ENCODE measurements around the gene KDSR.

KDSR gene

DNA sequence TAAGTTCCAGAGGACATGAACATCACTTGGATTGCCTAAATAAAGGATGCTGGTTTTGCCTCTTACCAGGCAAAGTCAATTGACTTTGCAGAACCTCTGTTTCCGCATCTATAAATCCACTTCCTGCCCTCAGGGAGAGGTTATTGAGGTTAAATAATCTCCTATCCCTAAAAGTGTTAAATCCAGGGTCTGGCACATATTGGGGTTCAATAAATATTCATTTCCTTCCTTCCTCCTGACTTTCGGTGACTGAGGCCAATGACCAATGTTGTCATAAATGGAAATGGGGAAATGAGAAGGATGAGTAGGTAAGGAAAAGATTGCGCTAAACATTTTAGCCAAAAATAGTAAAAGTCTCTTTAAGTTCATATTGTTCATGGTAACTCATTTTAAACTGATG lies 63.5 kb downstream of the KDSR start:
- POLR2A ChIA-PET, result no interaction called here
- CTCF ChIA-PET, result interaction anchor here (1.8 to 4.7 kb wide), 4 partner anchors 11 to 15 kb away, joined by 4 to 20 read pairs (median 11); partner anchors contain the start of gene BCL2
- DNase-seq (ENCODE audit: extremely low spot score), result no peak
- TF ChIP-seq, protein P1, sequence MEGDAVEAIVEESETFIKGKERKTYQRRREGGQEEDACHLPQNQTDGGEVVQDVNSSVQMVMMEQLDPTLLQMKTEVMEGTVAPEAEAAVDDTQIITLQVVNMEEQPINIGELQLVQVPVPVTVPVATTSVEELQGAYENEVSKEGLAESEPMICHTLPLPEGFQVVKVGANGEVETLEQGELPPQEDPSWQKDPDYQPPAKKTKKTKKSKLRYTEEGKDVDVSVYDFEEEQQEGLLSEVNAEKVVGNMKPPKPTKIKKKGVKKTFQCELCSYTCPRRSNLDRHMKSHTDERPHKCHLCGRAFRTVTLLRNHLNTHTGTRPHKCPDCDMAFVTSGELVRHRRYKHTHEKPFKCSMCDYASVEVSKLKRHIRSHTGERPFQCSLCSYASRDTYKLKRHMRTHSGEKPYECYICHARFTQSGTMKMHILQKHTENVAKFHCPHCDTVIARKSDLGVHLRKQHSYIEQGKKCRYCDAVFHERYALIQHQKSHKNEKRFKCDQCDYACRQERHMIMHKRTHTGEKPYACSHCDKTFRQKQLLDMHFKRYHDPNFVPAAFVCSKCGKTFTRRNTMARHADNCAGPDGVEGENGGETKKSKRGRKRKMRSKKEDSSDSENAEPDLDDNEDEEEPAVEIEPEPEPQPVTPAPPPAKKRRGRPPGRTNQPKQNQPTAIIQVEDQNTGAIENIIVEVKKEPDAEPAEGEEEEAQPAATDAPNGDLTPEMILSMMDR (IDR thresholded peaks at IDR 0.05; ENCODE audit: control extremely low read depth, extremely low read depth, low read depth, missing control alignments), result no peak

DNA sequence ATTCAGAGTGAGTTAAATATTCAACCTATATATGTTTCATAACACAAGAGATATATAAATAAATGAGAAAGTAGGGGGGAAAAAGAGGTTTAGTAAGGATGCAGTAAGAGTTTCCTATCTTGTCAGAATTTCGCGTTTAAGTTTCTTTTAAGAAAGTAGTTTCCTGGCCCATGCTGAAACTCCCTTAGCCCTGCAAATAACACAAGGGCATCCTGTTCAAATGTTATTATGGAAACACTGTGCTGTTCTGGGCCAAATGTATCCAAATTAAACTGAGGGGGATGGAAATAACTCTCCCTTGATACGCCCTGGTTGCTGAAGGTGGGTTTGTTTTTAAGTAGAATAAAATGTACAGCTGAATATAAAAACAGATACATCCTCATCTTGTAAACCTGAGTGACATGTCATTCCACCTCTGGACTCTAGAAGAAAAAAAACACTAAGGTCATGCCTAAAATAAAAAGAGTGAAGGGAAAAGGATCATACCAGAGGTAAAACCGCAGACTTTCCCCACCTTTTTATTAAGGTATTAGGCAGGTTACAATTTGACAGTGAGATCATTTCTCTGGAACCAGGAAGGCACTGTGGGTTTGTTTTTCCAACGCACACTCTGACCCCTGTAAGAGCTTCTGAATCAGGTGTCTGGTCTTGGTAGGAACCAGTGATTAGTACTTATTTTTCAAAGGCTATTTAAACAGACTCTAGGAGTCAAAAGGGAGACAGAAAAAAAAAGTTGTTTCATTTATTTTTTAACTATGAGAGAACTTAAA lies 64.2 kb downstream of the KDSR start:
- TF ChIP-seq, protein P1 (IDR thresholded peaks at IDR 0.05; ENCODE audit: control extremely low read depth, extremely low read depth, low read depth, missing control alignments), result no peak
- no peak for DNase-seq (ENCODE audit: extremely low spot score)
- ChIA-PET POLR2A (interaction anchor here (0.7 to 1.1 kb wide), 2 partner anchors 9 to 181 kb away, joined by 3 to 4 read pairs; no protein-coding TSS in a partner anchor), CTCF (interaction anchor here (1.2 to 3.0 kb wide), 8 partner anchors 8 to 149 kb away, joined by 3 to 20 read pairs (median 4); partner anchors contain the start of gene BCL2)

DNA sequence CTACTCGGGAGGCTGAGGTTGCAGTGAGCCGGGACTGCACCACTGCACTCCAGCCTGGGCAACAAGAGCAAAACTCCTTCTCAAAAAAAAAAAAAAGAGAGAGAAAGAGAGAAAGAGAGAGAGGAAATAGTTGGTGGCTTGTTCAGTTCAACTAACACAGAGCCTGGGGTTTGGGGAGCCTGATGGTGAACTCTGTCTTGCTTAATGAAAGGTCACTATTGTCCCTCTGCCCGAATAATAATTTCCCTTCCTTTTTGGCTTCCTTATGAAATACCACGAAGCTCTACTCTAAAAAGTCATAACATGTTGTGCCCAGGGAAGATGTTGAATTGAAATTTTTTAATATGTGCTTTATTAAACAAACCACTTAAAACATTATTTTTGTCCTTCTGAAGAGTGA lies 64.8 kb downstream of the KDSR start:
- ChIA-PET CTCF (interaction anchor here (1.2 to 3.0 kb wide), 7 partner anchors 9 to 148 kb away, joined by 3 to 20 read pairs (median 4); partner anchors contain the start of gene BCL2), POLR2A (interaction anchor here (0.7 to 1.1 kb wide), 3 partner anchors 9 to 180 kb away, joined by 3 to 4 read pairs (median 3); no protein-coding TSS in a partner anchor)
- no peak for DNase-seq (ENCODE audit: extremely low spot score)
- TF ChIP-seq, protein P1 (IDR thresholded peaks at IDR 0.05; ENCODE audit: control extremely low read depth, extremely low read depth, low read depth, missing control alignments), result no peak

DNA sequence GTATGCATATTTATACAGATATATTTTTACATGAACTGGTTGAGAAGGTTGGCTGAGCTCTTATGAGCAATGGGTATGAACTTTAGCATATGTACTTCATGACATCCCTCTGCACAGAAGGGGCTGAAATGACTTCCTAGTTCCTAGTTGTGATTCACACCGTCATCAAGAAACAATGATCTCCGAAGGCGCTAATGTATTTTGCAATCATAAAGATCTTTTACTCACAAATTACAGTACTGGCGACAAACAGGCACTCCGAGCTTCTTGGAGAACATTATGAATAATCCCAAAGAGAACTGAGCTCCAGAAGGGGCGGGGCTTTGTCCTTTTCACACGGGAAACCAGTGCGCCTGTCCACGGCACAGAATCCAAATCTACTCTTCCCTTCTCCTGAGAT lies 65.6 kb downstream of the KDSR start:
- DNase-seq (ENCODE audit: extremely low spot score), result no peak
- POLR2A ChIA-PET, result interaction anchor here (0.7 to 1.1 kb wide), 2 partner anchors 10 to 15 kb away, joined by 3 read pairs; no protein-coding TSS in a partner anchor
- CTCF ChIA-PET, result interaction anchor here (1.2 to 3.0 kb wide), 7 partner anchors 9 to 147 kb away, joined by 3 to 20 read pairs (median 4); partner anchors contain the start of gene BCL2
- TF ChIP-seq, protein P1 (IDR thresholded peaks at IDR 0.05; ENCODE audit: control extremely low read depth, extremely low read depth, low read depth, missing control alignments), result no peak

DNA sequence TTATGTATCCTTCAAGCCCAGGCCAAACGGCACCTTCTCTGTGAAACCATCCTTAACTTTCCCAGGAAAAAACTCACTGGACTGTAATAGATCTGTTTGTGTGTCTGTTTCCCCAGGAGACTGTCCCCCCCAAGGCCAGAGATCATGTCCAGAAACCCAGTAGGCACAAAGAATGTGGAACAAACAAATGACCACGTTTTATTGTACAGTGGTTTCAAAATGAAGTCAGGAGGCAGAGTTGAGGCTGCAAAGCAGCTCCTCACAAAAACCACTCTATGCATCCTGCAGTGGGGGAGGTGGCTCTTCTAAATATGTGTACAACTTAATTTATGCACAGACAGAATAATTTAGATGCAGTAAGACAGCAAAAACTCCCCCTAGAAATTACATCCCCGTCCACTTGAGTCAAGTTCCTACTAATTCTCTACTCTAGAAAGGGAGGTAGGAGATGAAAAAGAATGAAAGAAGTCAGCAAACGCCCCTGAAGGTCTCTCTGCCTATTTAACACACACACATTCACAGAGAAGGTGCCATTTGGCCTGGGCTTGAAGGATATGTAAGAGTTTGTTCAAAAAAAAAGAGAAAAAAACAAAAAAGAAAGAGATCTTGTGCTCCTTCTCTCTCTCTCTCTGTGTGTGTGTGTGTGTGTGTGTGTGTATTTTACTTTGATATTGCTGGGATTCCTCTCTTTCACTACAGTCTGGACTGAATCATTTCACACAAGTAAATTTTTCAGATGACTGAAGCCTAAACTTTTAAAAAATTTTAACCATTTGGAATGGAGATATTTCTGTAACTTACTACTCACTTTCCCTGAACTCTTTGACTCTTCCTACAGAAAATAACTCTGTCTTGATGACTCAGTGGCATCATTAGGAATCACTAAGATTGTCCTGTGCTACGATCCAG lies 66.9 kb downstream of the KDSR start:
- TF ChIP-seq, protein P1 (IDR thresholded peaks at IDR 0.05; ENCODE audit: control extremely low read depth, extremely low read depth, low read depth, missing control alignments), result no peak
- ChIA-PET POLR2A (no interaction called here), CTCF (interaction anchor here (0.7 to 3.0 kb wide), 6 partner anchors 11 to 146 kb away, joined by 3 to 20 read pairs (median 6); partner anchors contain the start of gene BCL2)
- peak; percentile 50 for DNase-seq (ENCODE audit: extremely low spot score)
